GM18508 (cell line): ENCODE results near the gene DGCR6L.
"Not testable (repeated sequence)": the region's sequence is repeated elsewhere in the genome, so short reads cannot be mapped to it uniquely, and the experiment has no call there.

Experiments
- ATAC-seq: cut with Tn5 transposase; IDR thresholded peaks from one replicate; pipeline ENCODE4 v1.9.1; 2021; ENCODE audit warnings: moderate number of reproducible peaks; ENCODE audit not compliant: insufficient read depth, unreplicated experiment

Gene DGCR6L

GRCh38 chr22:20280163-20280562 is 39.7 kb downstream of the DGCR6L start:
- not testable (repeated sequence) for ATAC-seq

DNA sequence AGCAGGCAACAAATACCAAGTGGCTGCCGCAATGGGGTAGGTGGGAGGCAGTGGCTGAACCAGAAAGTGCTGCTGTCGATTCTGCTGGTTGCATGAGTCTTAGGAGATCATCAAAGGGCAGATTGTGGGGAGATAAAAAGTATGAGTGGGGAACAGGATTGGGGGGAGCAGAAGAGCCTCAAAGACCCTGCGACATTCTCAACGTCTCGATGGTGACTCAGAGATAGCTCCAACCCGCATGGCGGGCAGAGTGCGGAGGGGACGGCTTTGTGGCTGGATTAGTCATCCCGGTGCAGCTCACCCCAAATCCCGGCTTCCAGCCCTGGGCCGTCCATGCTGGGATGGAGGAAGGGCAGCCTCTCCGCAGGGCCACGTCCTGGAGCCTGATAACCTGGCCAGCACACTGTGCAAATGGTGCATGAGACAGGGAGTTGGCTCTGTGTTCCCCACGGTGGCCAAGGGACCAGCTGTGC is 40.2 kb downstream of the DGCR6L start:
- no peak for ATAC-seq

- ATAC-seq = not testable (repeated sequence)
These were observed 41.0 kb downstream of the DGCR6L start for GRCh38 chr22:20278726-20279490.

- not testable (repeated sequence) for ATAC-seq
These were observed 41.8 kb downstream of the DGCR6L start for GRCh38 chr22:20277936-20278635.

DNA sequence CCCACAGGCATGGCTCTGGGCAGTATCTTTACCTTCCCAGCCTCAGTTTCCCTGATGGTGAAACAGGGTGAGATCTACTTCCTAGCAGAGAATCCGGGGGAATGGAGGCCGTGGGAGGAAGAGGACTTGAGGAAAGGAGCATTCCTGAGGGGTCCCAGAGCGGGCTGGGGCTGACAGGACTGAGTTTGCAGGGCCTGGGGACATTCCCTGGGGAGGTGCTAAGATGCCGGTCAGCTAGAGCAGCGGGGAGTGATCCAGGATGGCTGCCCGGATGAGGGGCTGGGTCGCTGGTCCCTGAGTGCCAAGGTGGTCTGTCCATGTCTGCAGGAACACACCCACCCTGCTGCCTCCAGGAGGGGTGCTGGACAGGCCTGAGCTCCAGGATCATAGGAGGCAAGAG is 43.4 kb downstream of the DGCR6L start:
- ATAC-seq = no peak

- ATAC-seq = no peak
These were observed 44.0 kb downstream of the DGCR6L start for GRCh38 chr22:20275836-20276235.

GRCh38 chr22:20275325-20275724 is 44.5 kb downstream of the DGCR6L start:
- not testable (repeated sequence) for ATAC-seq

GRCh38 chr22:20274374-20274773 is 45.5 kb downstream of the DGCR6L start:
- ATAC-seq = not testable (repeated sequence)

DNA sequence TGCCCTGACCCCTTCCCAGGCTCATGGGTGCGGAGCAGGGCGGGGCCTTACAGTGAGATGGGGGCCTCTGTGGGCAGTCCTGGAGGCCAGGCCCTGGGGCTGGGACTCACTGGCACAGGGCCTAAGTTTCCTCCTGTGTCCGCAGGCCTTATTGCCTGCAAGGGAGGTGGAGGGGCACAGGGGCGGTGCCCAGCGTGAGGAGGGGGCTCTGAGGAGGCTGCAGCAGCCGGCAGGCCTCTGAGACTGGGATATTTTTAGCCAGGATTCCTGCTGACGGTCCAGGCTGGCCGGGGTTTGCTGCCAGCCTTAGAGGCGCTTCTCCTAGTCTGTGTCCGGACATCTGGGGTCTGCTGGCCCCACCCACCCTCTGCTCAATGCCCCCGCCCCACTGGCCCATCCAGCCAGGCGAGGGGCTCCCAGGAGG is 46.1 kb downstream of the DGCR6L start:
- no peak for ATAC-seq

GRCh38 chr22:20272700-20273099 is 47.2 kb downstream of the DGCR6L start:
- ATAC-seq = no peak

- no peak for ATAC-seq
These were observed 47.7 kb downstream of the DGCR6L start for GRCh38 chr22:20272174-20272573.

GRCh38 chr22:20271114-20271994 is 48.5 kb downstream of the DGCR6L start:
- no peak for ATAC-seq

DNA sequence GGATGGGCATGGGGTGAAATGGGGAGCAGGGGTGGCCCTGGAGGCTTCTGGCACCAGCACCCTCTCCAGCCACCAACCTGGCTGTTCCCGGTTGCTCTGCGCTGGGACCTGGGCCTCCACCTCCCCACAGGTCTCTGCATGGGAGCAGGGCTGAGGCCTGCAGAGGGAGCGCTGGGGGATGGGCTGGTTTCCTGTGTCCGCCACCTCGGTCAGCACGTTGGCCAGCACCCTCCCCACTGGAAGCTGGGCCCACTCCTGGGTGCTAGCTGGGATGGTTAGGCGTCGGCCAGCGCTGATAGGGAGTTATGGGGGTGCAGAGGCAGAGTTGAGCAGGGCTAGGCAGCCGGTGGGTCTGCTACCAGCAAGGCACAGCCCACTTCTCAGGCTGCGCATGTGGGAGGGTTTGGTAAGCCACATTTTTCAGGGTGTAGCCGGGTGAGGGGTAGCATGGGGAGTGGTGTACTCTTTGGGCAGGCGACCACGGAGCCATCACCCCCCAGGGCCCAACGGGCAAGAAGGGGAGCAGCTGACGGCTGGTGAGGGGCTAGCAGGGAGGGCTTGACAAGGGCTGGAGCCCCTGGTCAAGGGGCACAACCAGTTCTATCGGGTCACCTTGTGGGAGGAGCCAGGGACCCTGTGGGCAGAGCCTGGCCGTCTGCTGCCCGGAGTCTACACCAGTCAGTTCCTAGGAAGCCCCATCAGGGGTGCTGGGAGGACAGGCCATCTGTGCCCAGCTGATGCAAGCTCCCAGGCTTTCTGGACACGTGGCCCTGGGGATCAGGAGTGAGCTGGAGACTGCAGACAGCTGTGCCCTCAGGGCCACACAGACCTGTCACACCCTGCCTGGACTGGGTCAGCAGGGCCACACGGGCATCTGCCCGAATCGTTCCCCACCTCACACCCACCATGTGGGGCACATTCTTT is 49.4 kb downstream of the DGCR6L start:
- not testable (repeated sequence) for ATAC-seq

DNA sequence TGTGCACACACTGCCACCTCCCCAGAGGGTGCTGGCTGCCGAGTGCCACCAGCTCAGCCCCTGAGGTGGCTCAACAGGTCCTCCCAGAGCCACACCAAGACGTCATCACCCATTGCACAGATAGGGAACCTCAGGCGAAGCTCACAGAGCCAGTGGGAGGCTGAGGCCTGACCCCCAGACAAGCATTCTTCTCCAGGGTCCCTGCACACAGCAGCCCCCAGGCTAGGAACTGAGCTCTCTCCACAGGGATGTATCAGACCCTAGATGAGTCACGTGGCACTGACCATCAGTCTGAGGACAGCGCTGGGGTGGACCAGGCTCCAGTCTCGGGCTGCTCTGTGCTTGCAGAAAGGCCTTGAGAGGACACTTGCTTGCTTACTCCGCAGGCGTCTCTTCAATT is 50.2 kb downstream of the DGCR6L start:
- ATAC-seq = not testable (repeated sequence)

DNA sequence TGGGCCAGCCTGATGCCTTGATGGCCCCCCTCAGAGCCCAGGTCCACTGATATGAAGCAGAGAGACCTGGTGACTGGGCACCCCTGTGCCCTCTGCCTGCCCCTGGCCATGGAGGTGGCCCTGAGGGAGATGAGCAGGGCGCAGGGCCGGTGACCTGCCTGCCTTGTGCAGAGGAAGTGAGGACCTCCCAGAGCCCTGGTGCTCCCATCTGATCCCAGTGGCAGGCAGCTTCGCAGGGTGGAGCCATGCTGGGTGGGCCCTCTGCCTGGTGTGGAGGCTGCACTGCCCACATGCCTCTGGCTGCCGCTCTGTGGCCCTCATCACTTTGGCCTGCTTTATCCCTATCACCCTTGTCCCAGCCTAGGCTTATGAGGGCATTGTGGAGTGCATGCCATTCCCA is 50.7 kb downstream of the DGCR6L start:
- ATAC-seq = not testable (repeated sequence)

- no peak for ATAC-seq
These were observed 51.4 kb downstream of the DGCR6L start, which contains the start of gene RTN4R for GRCh38 chr22:20268279-20269012. Gene RTN4R (minus strand): TSS chr22:20268318. CDS start chr22:20268092, 226 bp downstream.

- ATAC-seq = no peak
These were observed 52.2 kb downstream of the DGCR6L start for GRCh38 chr22:20267441-20268278.
